AG20443 (cell line): ENCODE results near the gene FOXJ1.

ENCODE experiments used
- DNase-seq: peaks from one replicate; pipeline ENCODE4 v3.0.0; 2012; ENCODE audit warnings: low spot score, mixed read lengths

The FOXJ1 gene

GRCh38 chr17:76091526-76092286, 49.3 kb downstream of the FOXJ1 start:
- DNase-seq = peak; percentile 3

GRCh38 chr17:76090517-76091129, 50.4 kb downstream of the FOXJ1 start:
- peak; percentile 5 for DNase-seq

- DNase-seq = peak; percentile 2
Observed at GRCh38 chr17:76089680-76090516, 51.1 kb downstream of the FOXJ1 start.

DNA sequence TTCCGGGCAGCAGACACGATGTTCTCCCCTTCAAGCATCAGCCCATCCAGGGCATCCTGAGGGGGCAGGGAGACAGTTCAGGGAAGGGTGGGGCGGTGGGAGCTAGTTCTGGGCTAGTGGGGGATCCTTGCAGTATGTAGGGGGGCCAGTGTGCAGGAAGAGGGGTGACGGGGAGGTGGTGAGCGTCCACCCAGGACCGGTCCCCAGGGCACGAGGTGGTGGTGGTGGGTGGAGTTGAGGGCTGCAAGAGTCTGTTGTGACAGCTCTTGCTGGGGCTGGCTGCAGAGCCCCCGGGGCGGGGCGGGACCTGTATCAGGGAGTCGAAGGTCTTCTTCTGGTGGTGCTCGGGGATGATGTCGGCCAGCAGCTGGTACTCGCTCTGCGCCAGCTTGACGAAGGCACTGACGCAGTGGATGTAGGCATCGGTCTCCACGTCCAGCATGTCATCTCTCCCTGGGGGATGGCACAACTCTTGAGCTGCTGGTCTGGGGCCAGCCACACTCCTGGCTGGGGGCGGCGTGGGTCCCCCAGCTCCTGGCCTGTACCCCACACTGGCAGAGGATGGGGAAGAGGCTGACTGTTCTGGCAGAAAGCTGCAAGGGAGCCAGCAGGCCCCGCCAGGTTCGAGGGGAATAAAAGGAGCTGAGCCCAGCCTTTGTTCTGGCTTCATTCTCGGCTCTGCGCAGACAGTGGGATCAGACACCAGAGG, 52.0 kb downstream of the FOXJ1 start:
- peak; percentile 3 for DNase-seq

DNA sequence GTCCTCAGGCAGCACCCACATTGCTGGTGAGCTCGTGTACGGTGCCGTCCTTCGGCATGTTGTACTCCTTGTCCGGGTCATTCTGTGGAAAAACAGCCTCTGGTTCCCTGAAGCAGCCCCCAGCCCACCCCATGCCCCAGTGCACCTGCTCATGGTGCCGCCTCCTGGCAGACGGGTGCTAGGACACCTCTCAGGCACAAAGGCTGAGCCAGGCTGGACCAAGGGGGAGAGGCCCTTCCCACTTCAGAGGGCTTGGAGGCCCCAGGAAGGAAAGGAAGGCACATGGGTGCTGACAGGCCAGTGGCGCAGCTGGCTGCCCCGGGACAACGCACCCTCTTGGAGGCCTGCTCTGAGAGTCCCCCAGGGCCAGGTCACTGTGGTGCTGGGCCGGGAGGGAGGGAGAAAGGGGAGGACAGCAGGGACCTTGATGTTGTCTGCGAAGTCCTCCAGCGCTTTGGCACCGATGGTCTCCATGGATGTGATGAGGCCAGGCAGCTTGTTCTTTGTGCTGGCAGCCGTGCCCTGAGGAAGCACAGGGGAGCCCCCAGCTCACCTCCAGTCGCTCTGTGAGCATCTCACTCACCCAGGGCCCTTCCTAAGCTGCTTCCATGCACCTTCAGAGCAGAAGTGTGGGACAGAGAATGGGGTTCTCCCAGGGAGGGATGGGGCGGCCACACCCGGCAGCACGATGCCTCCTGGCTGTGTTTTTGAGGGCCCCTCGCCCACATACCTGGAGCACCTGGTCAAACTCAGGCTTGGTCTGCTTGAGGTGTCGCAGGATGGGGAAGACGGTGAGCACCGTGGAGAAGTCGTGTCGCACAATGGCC, 52.8 kb downstream of the FOXJ1 start:
- DNase-seq = peak; percentile 10

- no peak for DNase-seq
Observed at GRCh38 chr17:76087531-76087930, 53.5 kb downstream of the FOXJ1 start.

GRCh38 chr17:76086384-76086783, 54.7 kb downstream of the FOXJ1 start:
- DNase-seq = peak; percentile 3
